ENCODE results near the gene EMC7.

Gene EMC7

DNA sequence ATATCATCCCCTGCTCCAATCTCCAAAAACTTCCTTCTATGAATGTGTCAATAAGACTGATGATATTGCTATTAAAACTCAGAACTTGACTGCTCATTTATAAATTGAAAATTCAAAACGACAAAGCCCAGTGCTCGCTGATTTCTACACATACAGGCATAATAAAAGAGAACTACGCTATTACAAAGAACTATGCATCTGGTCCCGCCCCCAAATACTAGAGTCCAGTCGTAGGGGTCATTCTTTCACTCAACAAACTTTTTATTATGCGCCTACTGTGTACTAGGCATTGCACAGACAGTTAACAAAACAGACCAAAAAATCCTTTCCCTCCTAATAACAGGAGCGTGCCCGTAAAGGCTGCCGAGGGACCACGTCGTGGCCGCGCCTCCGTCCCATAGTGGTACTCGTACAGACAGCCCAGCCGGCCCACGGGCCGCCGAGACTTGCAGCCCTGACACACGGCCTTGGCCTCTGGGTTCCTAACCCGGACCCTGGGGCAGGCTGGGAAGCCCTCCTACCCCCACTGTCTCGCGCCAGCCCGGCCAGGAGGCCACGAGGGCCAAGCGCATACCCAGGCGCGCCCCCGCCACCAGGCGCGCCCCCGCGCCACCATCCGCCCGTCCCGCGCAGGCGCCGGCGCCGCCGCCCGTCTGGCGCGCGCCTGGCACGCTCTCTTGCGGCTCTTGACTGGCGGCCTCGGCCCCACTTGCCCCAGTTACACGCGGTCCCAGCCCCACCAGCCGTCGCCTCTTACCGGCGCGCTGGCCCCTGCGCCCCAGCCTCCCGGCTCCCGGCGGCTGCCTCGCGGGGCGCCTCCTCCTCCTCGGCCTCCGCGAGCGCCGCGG, 63.4 kb downstream of the EMC7 start:
- peak; percentile 41 for DNase-seq
